ENCODE measurements around the gene LIPJ.

GRCh38 chr10:88541116-88541626 lies 45.4 kb upstream of the LIPJ start:
- no peak for TF ChIP-seq CTCF (IDR thresholded peaks at IDR 0.05)
- TF ChIP-seq POLR2A (IDR thresholded peaks at IDR 0.05): no peak
